Cardiac muscle cell (in vitro differentiated cells and primary cell): ENCODE results near the gene FAM181A. TPM values are rescaled to one million over a fixed set of nuclear protein-coding genes. Genes with fewer than 3 reads are reported as not detected.

Source experiments
- DNase-seq, 2 donors: peaks; one replicate each; pipeline versions ENCODE4 v3.0.0 to v3.0.0-alpha.2; 2010 to 2017; ENCODE audit warnings: low read depth in 1 of 2, low spot score in 1 of 2
- H3K27ac ChIP-seq: fragments of 200-600 bp; sonication (generic); 2 replicates; pipeline ENCODE4 v1.5.1; 2016
- H3K27me3 ChIP-seq: fragments of 200-600 bp; sonication (generic); 2 replicates; pipeline ENCODE4 v1.6.0; 2016; ENCODE audit warnings: control low read depth
- H3K36me3 ChIP-seq: fragments of 200-600 bp; sonication (generic); 2 replicates; pipeline ENCODE4 v1.5.1; 2016; ENCODE audit warnings: control low read depth
- H3K4me1 ChIP-seq: fragments of 200-600 bp; sonication (generic); 2 replicates; pipeline ENCODE4 v1.8.1; 2017; ENCODE audit warnings: low read depth, mild to moderate bottlenecking, mixed run types
- H3K4me3 ChIP-seq: fragments of 200-600 bp; sonication (generic); 2 replicates; pipeline ENCODE4 v1.5.1; 2016; ENCODE audit warnings: mild to moderate bottlenecking
- H3K9me3 ChIP-seq: fragments of 200-600 bp; sonication (generic); 2 replicates; pipeline ENCODE4 v1.5.1; 2017; ENCODE audit warnings: low read depth, mild to moderate bottlenecking, control low read depth
- polyA plus RNA-seq: library from polyadenylated mRNA; unstranded; fragments of >200 nt; fragmentation: Nextera tagmentation; extraction: Ambion mirVana; gene quantifications from 2 replicates; pipeline ENCODE4 v1.2.1, GENCODE V29; 2016
- total RNA-seq: library from RNA; depleted of rRNA; stranded (reverse); fragments of >200 nt; gene quantifications from 2 replicates; pipeline ENCODE4 v1.2.3, GENCODE V29; 2016
- TF ChIP-seq, protein P1 (sequence below): IDR thresholded peaks from 2 replicates; pipeline ENCODE4 v1.5.1; 2012; ENCODE audit warnings: low read depth, mild to moderate bottlenecking, low read length

Gene FAM181A
- total and polyA plus RNA-seq, 2 experiments from 2014 or later: not detected

DNA sequence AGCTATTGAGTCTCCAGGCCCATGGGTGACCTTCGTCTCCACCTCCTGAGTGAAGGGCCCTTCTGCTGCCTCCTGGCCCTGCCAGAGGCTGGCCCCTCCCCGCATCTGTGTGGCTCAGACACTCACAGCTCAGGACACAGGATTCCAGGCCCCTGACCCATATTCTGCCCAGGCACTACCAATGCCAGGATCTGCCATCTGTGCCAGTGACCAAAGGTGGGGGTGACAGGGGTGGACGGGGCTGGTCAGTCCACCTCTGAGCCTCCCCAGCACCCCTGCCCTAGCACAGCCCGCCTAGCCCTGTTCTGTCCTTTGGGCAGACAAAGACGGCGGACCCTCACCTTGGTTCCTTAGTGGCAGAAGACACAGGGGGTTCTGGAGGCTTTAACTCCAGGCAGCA, 46.5 kb downstream of the FAM181A start:
- peaks cover 51% of the 10 kb centered on the region for H3K4me1 ChIP-seq
- H3K9me3 ChIP-seq: no peaks in the 10 kb centered on the region
- DNase-seq: no peak
- no peaks in the 10 kb centered on the region for H3K36me3 ChIP-seq
- H3K4me3 ChIP-seq: no peak overlapping the region
- no peaks in the 10 kb centered on the region for H3K27me3 ChIP-seq
- TF ChIP-seq, protein P1, sequence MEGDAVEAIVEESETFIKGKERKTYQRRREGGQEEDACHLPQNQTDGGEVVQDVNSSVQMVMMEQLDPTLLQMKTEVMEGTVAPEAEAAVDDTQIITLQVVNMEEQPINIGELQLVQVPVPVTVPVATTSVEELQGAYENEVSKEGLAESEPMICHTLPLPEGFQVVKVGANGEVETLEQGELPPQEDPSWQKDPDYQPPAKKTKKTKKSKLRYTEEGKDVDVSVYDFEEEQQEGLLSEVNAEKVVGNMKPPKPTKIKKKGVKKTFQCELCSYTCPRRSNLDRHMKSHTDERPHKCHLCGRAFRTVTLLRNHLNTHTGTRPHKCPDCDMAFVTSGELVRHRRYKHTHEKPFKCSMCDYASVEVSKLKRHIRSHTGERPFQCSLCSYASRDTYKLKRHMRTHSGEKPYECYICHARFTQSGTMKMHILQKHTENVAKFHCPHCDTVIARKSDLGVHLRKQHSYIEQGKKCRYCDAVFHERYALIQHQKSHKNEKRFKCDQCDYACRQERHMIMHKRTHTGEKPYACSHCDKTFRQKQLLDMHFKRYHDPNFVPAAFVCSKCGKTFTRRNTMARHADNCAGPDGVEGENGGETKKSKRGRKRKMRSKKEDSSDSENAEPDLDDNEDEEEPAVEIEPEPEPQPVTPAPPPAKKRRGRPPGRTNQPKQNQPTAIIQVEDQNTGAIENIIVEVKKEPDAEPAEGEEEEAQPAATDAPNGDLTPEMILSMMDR: no peak
- H3K27ac ChIP-seq: peak overlapping the region; percentile 100

DNA sequence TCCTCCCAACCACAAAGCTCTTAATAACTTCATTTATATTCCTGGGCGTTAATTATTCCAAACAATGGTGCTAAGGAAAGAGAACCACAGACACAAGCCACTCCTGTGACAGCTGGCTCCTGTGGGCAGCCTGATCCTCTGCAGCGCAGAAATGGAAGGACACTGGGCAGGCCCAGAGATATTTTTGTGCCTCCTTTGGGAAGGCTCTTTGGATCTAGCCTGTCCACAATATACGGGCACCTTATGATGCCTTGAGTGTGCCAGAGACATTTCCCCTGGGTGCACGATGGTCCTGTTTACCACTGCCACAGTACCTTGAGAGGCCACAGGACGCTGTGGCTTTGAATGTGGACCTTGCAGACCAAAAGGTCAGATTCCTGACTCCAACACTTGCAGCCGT, 47.2 kb downstream of the FAM181A start:
- Histone ChIP-seq H3K9me3 (no peaks in the 10 kb centered on the region), H3K27me3 (no peaks in the 10 kb centered on the region), H3K27ac (peak overlapping the region; percentile 100), H3K36me3 (no peaks in the 10 kb centered on the region), H3K4me1 (peaks cover 51% of the 10 kb centered on the region), H3K4me3 (no peak overlapping the region)
- TF ChIP-seq, protein P1: no peak
- DNase-seq: no peak

DNA sequence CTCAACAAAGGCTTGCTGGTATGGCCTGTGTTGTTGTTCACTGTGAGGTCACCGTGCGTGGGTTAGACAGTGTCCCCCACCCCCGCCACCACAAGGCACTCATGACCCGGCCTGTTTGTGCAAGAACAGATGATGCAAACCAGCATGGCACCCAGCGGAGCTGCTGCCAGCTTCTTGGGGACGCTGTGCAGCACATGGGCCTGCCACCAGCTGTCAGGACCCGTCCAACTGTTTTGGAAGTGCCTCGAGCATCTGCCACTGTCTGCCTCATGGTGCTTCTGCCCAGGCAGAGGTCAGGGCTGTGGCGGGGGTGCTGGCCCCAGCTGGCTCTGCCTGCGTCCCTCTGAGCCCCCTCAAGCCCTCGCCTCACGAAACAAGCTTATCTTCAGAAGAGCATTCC, 47.7 kb downstream of the FAM181A start:
- Histone ChIP-seq H3K4me3 (no peak overlapping the region), H3K9me3 (no peaks in the 10 kb centered on the region), H3K27ac (peak overlapping the region; percentile 100), H3K27me3 (no peaks in the 10 kb centered on the region), H3K4me1 (peaks cover 51% of the 10 kb centered on the region), H3K36me3 (no peaks in the 10 kb centered on the region)
- no peak for DNase-seq
- TF ChIP-seq, protein P1: no peak

DNA sequence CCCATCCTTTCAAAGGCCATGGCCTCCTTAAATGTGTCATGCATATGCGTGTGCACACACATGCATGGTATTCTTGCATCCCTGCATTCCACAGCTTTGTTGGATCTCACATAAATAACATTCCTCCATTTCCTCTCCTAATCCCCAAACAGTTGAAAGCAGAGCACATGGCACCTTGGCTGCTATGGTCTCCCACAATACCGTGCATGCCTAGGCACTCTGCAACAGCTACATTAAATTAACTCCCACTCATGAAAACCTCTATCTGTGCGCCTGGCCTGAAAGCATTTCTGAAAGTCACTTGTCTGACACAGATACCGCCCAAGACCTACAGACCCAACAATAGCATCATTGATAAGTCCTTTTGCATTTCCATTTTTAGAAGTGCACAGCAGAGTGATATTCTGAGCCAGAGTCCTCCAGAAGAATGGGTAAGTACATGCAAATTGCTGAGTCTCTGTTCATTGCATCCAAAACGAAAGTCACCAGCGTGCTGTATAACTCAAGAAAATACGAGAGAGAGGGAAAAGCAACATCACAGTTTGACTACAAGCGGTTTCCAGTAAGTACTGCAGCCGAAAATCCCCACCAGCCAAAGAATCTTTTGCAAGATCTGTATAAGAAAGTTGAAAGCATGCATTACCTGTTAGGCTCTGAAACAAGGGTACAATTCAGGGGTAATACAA, 48.8 kb downstream of the FAM181A start:
- DNase-seq: no peak
- H3K27me3 ChIP-seq: no peaks in the 10 kb centered on the region
- peak overlapping the region; percentile 100 for H3K27ac ChIP-seq
- no peaks in the 10 kb centered on the region for H3K9me3 ChIP-seq
- H3K4me1 ChIP-seq: peaks cover 52% of the 10 kb centered on the region
- TF ChIP-seq, protein P1: no peak
- H3K36me3 ChIP-seq: no peaks in the 10 kb centered on the region
- peak overlapping the region; percentile 0 for H3K4me3 ChIP-seq

DNA sequence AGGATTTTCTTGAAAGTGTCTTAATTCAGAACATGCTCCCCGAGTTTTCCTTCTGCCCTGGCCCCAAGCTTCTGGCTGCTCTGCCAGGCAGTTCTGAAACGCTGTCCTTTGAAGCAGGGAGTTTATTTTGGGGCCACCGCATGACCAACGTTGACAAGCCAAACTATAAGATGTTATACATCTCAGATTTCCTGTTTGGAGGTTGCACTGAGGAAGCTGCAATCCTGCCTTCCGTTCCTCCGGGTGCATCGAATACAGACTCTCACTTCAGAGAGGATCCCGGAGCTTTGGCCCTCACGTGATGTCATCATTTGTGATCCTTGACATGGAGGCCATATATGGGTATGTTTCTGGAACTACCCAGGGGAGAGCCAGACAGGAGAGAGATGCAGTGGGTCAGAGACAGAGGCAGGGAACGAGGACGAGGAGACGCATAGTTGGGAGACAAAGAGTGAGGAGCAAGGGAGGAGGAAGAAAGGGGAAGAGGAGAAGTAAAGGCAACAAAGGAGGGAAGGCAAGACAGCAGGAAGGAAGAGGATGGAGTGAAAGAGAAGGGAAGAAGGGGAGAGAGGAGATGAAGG, 49.4 kb downstream of the FAM181A start, which contains the start of gene ASB2:
Gene ASB2 (minus strand): TSS at position 94 of the 581 bp plus-strand sequence. CDS start 12,031 bp downstream, outside the sequence.
- no peaks in the 10 kb centered on the region for H3K9me3 ChIP-seq
- H3K4me1 ChIP-seq: peaks cover 54% of the 10 kb centered on the region
- H3K27ac ChIP-seq: peak within 1 kb of the TSS; percentile 100
- H3K4me3 ChIP-seq: peak within 1 kb of the TSS; percentile 0
- TF ChIP-seq, protein P1: no peak
- H3K27me3 ChIP-seq: no peaks in the 10 kb centered on the region
- DNase-seq: peak; percentile 25 to 74
- H3K36me3 ChIP-seq: no peaks in the 10 kb centered on the region
